ENCODE measurements around the gene DCX. TPM values are rescaled to one million over a fixed set of nuclear protein-coding genes. Genes with fewer than 3 reads are reported as not detected.

DCX gene
- total and polyA plus RNA-seq, 8 donors = 0.13 to 0.33 (median 0.15) TPM; not detected in 2

- intact Hi-C loops (cut with DNase I) = no loop called here
- DNase-seq (no peak), ATAC-seq (no peak)
- TF ChIP-seq CTCF (IDR thresholded peaks at IDR 0.05) = no peak
- Histone ChIP-seq H3K4me1 (no peaks in the 10 kb centered on the region), H3K27me3 (peaks cover 0 to 3% of the 10 kb centered on the region in 2 donors), H3K9me3 (no peaks in the 10 kb centered on the region), H3K27ac (no peak overlapping the region), H3K4me3 (no peak overlapping the region), H3K36me3 (no peaks in the 10 kb centered on the region)
Measured at GRCh38 chrX:111283446-111283845, 128.5 kb downstream of the DCX start.

GRCh38 chrX:111282991-111283390 is 129.0 kb downstream of the DCX start:
- intact Hi-C loops (cut with DNase I) = no loop called here
- H3K36me3 ChIP-seq = no peaks in the 10 kb centered on the region
- DNase-seq (no peak), ATAC-seq (no peak)
- H3K27me3 ChIP-seq = peaks cover 0 to 3% of the 10 kb centered on the region in 2 donors
- no peak overlapping the region for H3K4me3 ChIP-seq
- no peak overlapping the region for H3K27ac ChIP-seq
- no peaks in the 10 kb centered on the region for H3K4me1 ChIP-seq
- no peaks in the 10 kb centered on the region for H3K9me3 ChIP-seq
- TF ChIP-seq CTCF (IDR thresholded peaks at IDR 0.05) = no peak

GRCh38 chrX:111282139-111282538 is 129.9 kb downstream of the DCX start:
- no peaks in the 10 kb centered on the region for H3K9me3 ChIP-seq
- intact Hi-C loops (cut with DNase I) = no loop called here
- H3K4me3 ChIP-seq = no peak overlapping the region
- ATAC-seq (no peak), DNase-seq (no peak)
- TF ChIP-seq CTCF (IDR thresholded peaks at IDR 0.05) = no peak
- H3K4me1 ChIP-seq = no peaks in the 10 kb centered on the region
- H3K36me3 ChIP-seq = no peaks in the 10 kb centered on the region
- H3K27ac ChIP-seq = no peak overlapping the region
- peaks cover 0 to 3% of the 10 kb centered on the region in 2 donors for H3K27me3 ChIP-seq

- Histone ChIP-seq H3K9me3 (no peaks in the 10 kb centered on the region), H3K36me3 (no peaks in the 10 kb centered on the region), H3K4me1 (no peaks in the 10 kb centered on the region), H3K4me3 (no peak within 1 kb of the TSS), H3K27me3 (peaks cover 0 to 18% of the 10 kb centered on the region in 2 donors), H3K27ac (no peak within 1 kb of the TSS)
- peak; percentile 81 for ATAC-seq
- intact Hi-C loops (cut with DNase I) = no loop called here
- TF ChIP-seq CTCF (IDR thresholded peaks at IDR 0.05) = no peak
- DNase-seq = peak in 1 of 4 donors; percentile 21
Measured at GRCh38 chrX:111270339-111270738, 141.7 kb downstream of the DCX start, which contains the start of gene CAPN6. Gene CAPN6, minus strand, starts transcription at chrX:111270483. Its CDS starts 6,547 bp downstream, at chrX:111263936.

GRCh38 chrX:111268506-111268905 is 143.5 kb downstream of the DCX start:
- H3K4me1 ChIP-seq = no peaks in the 10 kb centered on the region
- H3K9me3 ChIP-seq = no peaks in the 10 kb centered on the region
- intact Hi-C loops (cut with DNase I) = no loop called here
- DNase-seq = no peak
- ATAC-seq = no peak
- no peak for TF ChIP-seq CTCF (IDR thresholded peaks at IDR 0.05)
- no peaks in the 10 kb centered on the region for H3K36me3 ChIP-seq
- no peak overlapping the region for H3K4me3 ChIP-seq
- H3K27ac ChIP-seq = no peak overlapping the region
- H3K27me3 ChIP-seq = peaks cover 0 to 18% of the 10 kb centered on the region in 2 donors

All from left lung (tissue), 10 donors.